Pancreas (tissue), 10 donors: ENCODE results near the gene KIAA0513. TPM values are rescaled to one million over a fixed set of nuclear protein-coding genes. Genes with fewer than 3 reads are reported as not detected.
"Not testable (repeated sequence)": the region's sequence is repeated elsewhere in the genome, so short reads cannot be mapped to it uniquely, and the experiment has no call there.

ENCODE experiments used
- ATAC-seq, 4 donors: fragments of 200-7000 bp; cut with Tn5 transposase; one replicate each; pipeline versions ENCODE4 v1.8.0 to v1.9.1; 2020; ENCODE audit warnings: mild to moderate bottlenecking in 4 of 4, moderate library complexity in 4 of 4
- DNase-seq, 6 donors: peaks; one replicate each; pipeline ENCODE4 v3.0.0-alpha.2; 2020
- FAIRE-seq: peaks from 2 replicates; lab custom pipeline; 2012; peaks lifted over from hg19 to GRCh38; lab: Jason Lieb, UNC
- H3K27ac ChIP-seq, 4 donors: fragments of 200-600 bp; sonication (generic); 1 replicate in 3 of 4; 2 replicates in 1 of 4; pipeline versions ENCODE4 v1.5.0 to v1.8.0; 2020
- H3K27me3 ChIP-seq, 4 donors: fragments of 200-600 bp; one replicate each; pipeline ENCODE4 v1.8.0; 2021
- H3K36me3 ChIP-seq, 3 donors: fragments of 200-600 bp; sonication (generic) in 1 of 3; one replicate each; pipeline versions ENCODE4 v1.5.0 to v1.8.0; 2020 to 2021
- H3K4me1 ChIP-seq, 3 donors: fragments of 200-600 bp; one replicate each; pipeline ENCODE4 v1.8.0; 2021
- H3K4me3 ChIP-seq, 4 donors: fragments of 200-600 bp; sonication (generic) in 2 of 4; one replicate each; pipeline versions ENCODE4 v1.5.0 to v1.8.0; 2020 to 2021
- H3K9me3 ChIP-seq, 4 donors: fragments of 200-600 bp; one replicate each; pipeline ENCODE4 v1.8.0; 2021
- WGBS, 2 donors: extraction: QIAGEN DNeasy Blood & Tissue Kit; methylation state at CpG; one replicate each; pipeline ENCODE4 v1.1.7; 2013; 5-methylcytosine and 5-hydroxymethylcytosine counted together
- intact Hi-C, 3 donors: fragments of 100-400 bp; cut with DNase I; formaldehyde crosslinking; loops; one replicate each; pipeline versions ENCODE4 v1.11.1 to v1.14.2; 2022
- polyA plus RNA-seq, 2 donors: library from polyadenylated mRNA; stranded (reverse); fragments of 200-250 nt; gene quantifications; one replicate each; pipeline ENCODE4 v1.2.3, GENCODE V29; 2013
- total RNA-seq, 6 donors: library from RNA; stranded (reverse); fragmentation: NEBNext Ultra II Directional in 4 of 6; extraction: Animal tissue kit (Norgen Biotek cat#: 25700) in 4 of 6; gene quantifications; one replicate each; pipeline versions ENCODE4 v1.2.1 to v1.2.4, GENCODE V29; 2021 to 2023
- TF ChIP-seq, protein P1 (sequence below), 4 donors: fragments of 200-600 bp; sonication (generic) in 3 of 4; IDR thresholded peaks; one replicate each; pipeline versions ENCODE4 v1.5.0 to v1.8.0; 2021; ENCODE audit warnings: antibody characterized with exemption in 4 of 4
- donor health status: healthy with polysubstance abuse.
- donor health status: DM: no; HTN: no; CAD: no; lungs with moderate emphysema.
- donor health status: DM: no; HTN: no; CAD: no.
- donor health status: control.
- donor health status: control.
- donor health status: Bipolar disorder and iron deficiency.
- donor health status: DM: yes; HTN: yes; CAD: no.
- donor health status: DM: no; HTN: no; CAD: no.
- donor health status: DM: no; HTN: no; CAD: no.
- donor health status: DM: yes; HTN: yes; CAD: no.

Gene KIAA0513
- total and polyA plus RNA-seq, 8 donors = 3.5 to 22.1 (median 16.2) TPM

DNA sequence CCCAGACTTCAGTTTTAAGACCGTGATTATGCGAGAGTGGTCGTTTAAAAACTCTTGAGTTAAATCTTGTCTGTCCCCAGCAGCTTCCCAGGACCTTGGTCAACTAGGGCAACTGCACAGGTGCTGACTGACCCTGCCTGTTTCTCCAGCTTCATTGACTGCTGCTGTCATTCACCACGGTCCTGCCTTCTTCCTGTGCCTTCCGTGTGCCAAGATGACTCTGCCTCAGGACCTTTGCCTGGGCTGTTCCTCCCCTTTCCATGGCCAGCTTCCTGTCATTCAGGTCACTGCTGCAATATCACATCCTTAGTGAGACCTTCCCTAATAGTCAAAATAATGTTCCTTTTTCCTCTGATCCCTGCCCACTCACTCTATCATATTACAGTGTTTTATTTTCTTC, 3.9 kb downstream of the KIAA0513 start:
- Histone ChIP-seq H3K4me1 (peaks cover 0 to 14% (median 2%) of the 10 kb centered on the region in 3 donors), H3K27ac (no peak overlapping the region), H3K9me3 (no peaks in the 10 kb centered on the region), H3K27me3 (no peaks in the 10 kb centered on the region), H3K36me3 (no peaks in the 10 kb centered on the region), H3K4me3 (no peak overlapping the region)
- intact Hi-C loops = no loop called here
- WGBS, 2 donors = 55 to 59% methylated on average over 5 of the region's 5 CpGs
- ATAC-seq (no peak), DNase-seq (peak in 1 of 6 donors; percentile 20), FAIRE-seq (no peak)
- TF ChIP-seq, protein P1, sequence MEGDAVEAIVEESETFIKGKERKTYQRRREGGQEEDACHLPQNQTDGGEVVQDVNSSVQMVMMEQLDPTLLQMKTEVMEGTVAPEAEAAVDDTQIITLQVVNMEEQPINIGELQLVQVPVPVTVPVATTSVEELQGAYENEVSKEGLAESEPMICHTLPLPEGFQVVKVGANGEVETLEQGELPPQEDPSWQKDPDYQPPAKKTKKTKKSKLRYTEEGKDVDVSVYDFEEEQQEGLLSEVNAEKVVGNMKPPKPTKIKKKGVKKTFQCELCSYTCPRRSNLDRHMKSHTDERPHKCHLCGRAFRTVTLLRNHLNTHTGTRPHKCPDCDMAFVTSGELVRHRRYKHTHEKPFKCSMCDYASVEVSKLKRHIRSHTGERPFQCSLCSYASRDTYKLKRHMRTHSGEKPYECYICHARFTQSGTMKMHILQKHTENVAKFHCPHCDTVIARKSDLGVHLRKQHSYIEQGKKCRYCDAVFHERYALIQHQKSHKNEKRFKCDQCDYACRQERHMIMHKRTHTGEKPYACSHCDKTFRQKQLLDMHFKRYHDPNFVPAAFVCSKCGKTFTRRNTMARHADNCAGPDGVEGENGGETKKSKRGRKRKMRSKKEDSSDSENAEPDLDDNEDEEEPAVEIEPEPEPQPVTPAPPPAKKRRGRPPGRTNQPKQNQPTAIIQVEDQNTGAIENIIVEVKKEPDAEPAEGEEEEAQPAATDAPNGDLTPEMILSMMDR (IDR thresholded peaks at IDR 0.05) = no peak

DNA sequence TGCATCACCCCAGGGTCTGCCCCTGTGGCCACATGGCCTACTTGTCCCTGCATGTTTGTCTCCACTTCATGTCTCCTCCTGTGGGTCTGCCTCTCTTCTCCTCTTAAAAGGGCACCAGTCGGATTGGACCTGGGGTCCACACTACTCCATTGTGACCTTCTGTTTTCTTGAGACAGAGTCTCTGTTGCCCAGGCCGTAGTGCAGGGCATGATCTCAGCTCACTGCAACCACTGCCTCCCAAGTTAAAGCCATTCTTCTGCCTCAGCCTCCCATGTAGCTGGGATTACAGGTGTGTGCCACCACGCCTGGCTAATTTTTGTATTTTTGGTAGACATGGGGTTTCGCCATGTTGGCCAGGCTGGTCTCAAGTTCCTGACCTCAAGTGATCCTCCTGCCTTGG, 4.6 kb downstream of the KIAA0513 start:
- H3K27ac ChIP-seq, intact Hi-C loops, H3K36me3 ChIP-seq, H3K27me3 ChIP-seq, ATAC-seq, H3K4me3 ChIP-seq, FAIRE-seq, H3K9me3 ChIP-seq: not testable (repeated sequence)
- 96 to 99% methylated on average over 4 of the region's 4 CpGs for WGBS, 2 donors
- peaks cover 0 to 10% (median 0%) of the 10 kb centered on the region in 3 donors for H3K4me1 ChIP-seq
- DNase-seq = peak in 1 of 6 donors; percentile 13

DNA sequence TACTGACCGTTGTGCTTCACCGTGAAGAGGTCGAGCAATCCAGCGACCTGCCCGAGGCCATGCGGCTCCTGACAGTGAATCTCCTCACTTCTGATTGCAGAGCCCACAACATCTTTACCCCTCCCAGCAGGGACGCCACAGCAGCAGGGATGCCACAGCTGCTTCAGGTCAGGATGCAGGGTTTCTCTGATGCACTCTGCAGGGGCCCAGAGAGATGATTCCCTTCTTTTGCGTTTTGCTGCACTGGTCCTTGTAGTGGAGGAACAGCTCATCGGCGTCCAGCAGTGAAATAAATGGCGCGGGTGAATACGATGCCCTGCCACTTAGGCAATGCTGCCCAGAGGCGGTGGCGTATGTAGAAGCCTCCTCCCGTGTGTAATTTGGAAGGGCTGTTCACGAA, 5.6 kb downstream of the KIAA0513 start:
- TF ChIP-seq, protein P1 (IDR thresholded peaks at IDR 0.05) = no peak
- H3K9me3 ChIP-seq = no peaks in the 10 kb centered on the region
- H3K4me1 ChIP-seq = peaks cover 0 to 10% (median 0%) of the 10 kb centered on the region in 3 donors
- intact Hi-C loops = no loop called here
- H3K4me3 ChIP-seq = no peak overlapping the region
- ATAC-seq (no peak), FAIRE-seq (no peak), DNase-seq (no peak)
- H3K27ac ChIP-seq = no peak overlapping the region
- WGBS, 2 donors = 91 to 93% methylated on average over 17 of the region's 17 CpGs
- H3K27me3 ChIP-seq = no peaks in the 10 kb centered on the region
- no peaks in the 10 kb centered on the region for H3K36me3 ChIP-seq

DNA sequence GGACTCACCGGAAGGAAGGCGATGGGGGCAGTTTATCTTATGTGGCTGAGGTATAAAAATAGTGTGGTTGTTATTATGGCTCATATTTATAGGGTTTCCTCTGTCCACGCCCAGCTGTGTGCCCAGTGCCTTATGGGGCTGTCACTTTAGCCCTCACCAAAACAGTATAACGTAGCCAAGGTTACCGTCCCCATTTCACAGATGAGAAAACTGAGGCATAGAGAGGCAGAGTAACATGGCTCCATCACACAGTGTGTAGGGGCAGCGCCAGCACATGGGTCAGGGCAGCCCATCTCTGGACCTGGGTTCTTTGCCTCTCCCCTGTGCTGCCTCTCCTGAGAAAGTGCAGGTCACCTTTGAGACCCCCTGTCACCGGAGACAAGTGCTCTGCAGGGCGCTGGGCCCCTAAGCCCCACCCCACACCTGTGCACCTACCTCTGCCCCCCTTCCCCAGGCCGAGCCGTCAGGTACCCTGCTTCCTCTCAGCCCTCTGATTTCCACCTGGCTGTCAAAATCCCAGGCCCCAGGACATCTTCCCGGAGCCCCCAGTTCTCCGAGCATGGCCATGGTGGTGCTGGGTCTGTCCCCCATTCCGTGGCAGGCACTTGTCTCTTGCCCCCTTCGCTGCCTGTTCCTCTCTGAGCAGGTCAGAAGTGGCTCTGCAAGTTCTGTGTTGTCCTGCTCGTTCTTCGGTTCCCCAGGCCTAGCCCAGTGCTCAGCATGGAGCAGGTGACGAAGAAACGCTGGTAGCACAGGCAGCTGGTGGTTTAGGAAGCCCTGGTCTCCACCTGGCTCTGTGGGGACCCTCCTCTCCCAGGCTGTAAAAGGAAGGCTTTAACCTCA, 7.2 kb downstream of the KIAA0513 start:
- Histone ChIP-seq H3K27ac (no peak overlapping the region), H3K4me3 (no peak overlapping the region), H3K4me1 (peaks cover 0 to 2% (median 0%) of the 10 kb centered on the region in 3 donors), H3K27me3 (no peaks in the 10 kb centered on the region), H3K36me3 (no peaks in the 10 kb centered on the region), H3K9me3 (no peaks in the 10 kb centered on the region)
- DNase-seq = no peak
- FAIRE-seq = no peak
- ATAC-seq = no peak
- TF ChIP-seq, protein P1 (IDR thresholded peaks at IDR 0.05) = no peak
- 84% methylated on average over 18 of the region's 18 CpGs for WGBS, 2 donors
- intact Hi-C loops = no loop called here

DNA sequence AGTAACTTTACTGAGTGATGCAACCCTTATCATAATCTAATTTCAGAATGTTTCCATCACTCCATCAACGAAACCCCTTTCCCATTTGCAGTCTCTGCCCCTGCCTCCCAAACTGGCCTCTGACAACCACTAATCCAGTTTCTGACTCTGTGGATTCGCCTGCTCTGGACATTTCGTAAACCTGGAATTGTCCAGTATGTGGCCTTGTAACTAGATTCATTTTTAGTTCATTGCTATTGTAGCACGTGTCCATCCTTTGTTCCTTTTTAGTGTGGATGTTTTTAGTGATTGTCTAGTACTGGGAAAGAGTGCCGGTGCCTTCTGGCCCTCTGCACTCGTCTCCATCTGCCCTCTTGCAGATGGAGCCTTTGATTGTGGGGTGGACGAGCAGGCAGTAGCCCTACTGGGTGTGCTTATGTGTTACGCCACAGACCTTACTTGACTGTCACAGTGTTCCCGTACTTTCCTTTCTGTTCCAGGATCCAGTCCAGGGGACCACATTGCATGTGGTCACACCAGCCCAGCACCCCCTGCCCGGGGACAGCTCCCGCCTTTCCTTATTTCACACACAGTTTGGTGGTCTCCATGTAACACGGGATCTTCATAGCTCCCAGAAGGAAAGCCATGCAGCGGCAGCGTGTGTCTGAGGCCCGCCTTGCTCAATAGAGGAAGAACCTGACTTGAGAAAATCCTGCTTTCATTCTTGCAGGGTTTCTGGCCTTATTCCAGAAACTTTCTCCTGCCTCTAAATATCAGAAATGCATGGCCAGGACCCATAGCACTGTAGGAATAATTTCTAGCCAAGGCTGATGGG, 8.8 kb downstream of the KIAA0513 start:
- Histone ChIP-seq H3K4me3 (no peak overlapping the region), H3K4me1 (no peaks in the 10 kb centered on the region), H3K9me3 (no peaks in the 10 kb centered on the region), H3K36me3 (no peaks in the 10 kb centered on the region), H3K27ac (no peak overlapping the region), H3K27me3 (no peaks in the 10 kb centered on the region)
- FAIRE-seq (no peak), ATAC-seq (peak in 2 of 4 donors; percentile 19 to 21), DNase-seq (peak in 1 of 6 donors; percentile 17)
- WGBS, 2 donors = 78 to 83% methylated on average over 15 of the region's 15 CpGs
- intact Hi-C loops = no loop called here
- TF ChIP-seq, protein P1 (IDR thresholded peaks at IDR 0.05) = no peak
